GM21360 (cell line): ENCODE results near the gene PRKX.
"Not testable (repeated sequence)": the region's sequence is repeated elsewhere in the genome, so short reads cannot be mapped to it uniquely, and the experiment has no call there.

Experiments
- ATAC-seq: cut with Tn5 transposase; IDR thresholded peaks from one replicate; pipeline ENCODE4 v1.9.1; 2021; ENCODE audit warnings: mild to moderate bottlenecking, moderate library complexity; ENCODE audit not compliant: unreplicated experiment

PRKX gene

GRCh38 chrX:3713225-3713936 is at the start of gene PRKX:
TSS of gene PRKX (minus strand) at chrX:3713649. CDS start at chrX:3713253, 396 bp downstream.
- peak; percentile 76 for ATAC-seq

GRCh38 chrX:3763111-3763510 is 49.7 kb upstream of the PRKX start:
- no peak for ATAC-seq

- ATAC-seq = no peak
Measured at GRCh38 chrX:3757510-3758025, 44.1 kb upstream of the PRKX start.

- ATAC-seq = no peak
Measured at GRCh38 chrX:3748052-3748559, 34.7 kb upstream of the PRKX start.

GRCh38 chrX:3743801-3744439 is 30.5 kb upstream of the PRKX start:
- ATAC-seq = no peak

GRCh38 chrX:3740946-3741345 is 27.5 kb upstream of the PRKX start:
- ATAC-seq = not testable (repeated sequence)

GRCh38 chrX:3738509-3738908 is 25.1 kb upstream of the PRKX start:
- ATAC-seq = no peak

GRCh38 chrX:3736536-3736935 is 23.1 kb upstream of the PRKX start:
- ATAC-seq = not testable (repeated sequence)

GRCh38 chrX:3735891-3736290 is 22.4 kb upstream of the PRKX start:
- not testable (repeated sequence) for ATAC-seq

GRCh38 chrX:3734456-3734855 is 21.0 kb upstream of the PRKX start:
- ATAC-seq = not testable (repeated sequence)

- no peak for ATAC-seq
Measured at GRCh38 chrX:3733043-3733430, 19.6 kb upstream of the PRKX start.

- not testable (repeated sequence) for ATAC-seq
Measured at GRCh38 chrX:3732326-3733042, 19.0 kb upstream of the PRKX start.

GRCh38 chrX:3728454-3728853 is 15.0 kb upstream of the PRKX start:
- no peak for ATAC-seq

GRCh38 chrX:3723460-3723859 is 10.0 kb upstream of the PRKX start:
- not testable (repeated sequence) for ATAC-seq

GRCh38 chrX:3717742-3718420 is 4.4 kb upstream of the PRKX start:
- no peak for ATAC-seq

- no peak for ATAC-seq
Measured at GRCh38 chrX:3715921-3716320, 2.5 kb upstream of the PRKX start.

- not testable (repeated sequence) for ATAC-seq
Measured at GRCh38 chrX:3714706-3715479, 1.4 kb upstream of the PRKX start.

GRCh38 chrX:3713937-3714434 is 537 bp upstream of the PRKX start:
- no peak for ATAC-seq

GRCh38 chrX:3712870-3713224 is 602 bp downstream of the PRKX start:
- ATAC-seq = peak; percentile 24
